Common myeloid progenitor, CD34-positive (primary cell): ENCODE measurements around the gene TEDC1.

Experiments used
- CTCF ChIA-PET: fragments of 350-600 bp; sonication (Branson Sonifier 250); formaldehyde crosslinking; loops from one replicate; lab custom pipeline; 2021; ENCODE audit warnings: antibody characterized with exemption; lab: Charles Lee
- POLR2A ChIA-PET: fragments of 350-600 bp; sonication (Branson Sonifier 250); formaldehyde crosslinking; loops from one replicate; lab custom pipeline; 2021; ENCODE audit warnings: antibody characterized with exemption; lab: Charles Lee
- DNase-seq, 3 donors: peaks; one replicate each; pipeline versions ENCODE4 v3.0.0 to v3.0.0-alpha.2; 2013
- H3K27ac ChIP-seq, 2 experiments: 1 replicate in 1 of 2; 2 replicates in 1 of 2; pipeline ENCODE4 v1.7.0; 2013; ENCODE audit warnings: inconsistent platforms in 2 of 2, low read length in 2 of 2, mild to moderate bottlenecking in 2 of 2, low read depth in 1 of 2, moderate library complexity in 1 of 2; ENCODE audit not compliant: severe bottlenecking in 2 of 2, insufficient read depth in 1 of 2, poor library complexity in 1 of 2
- H3K27me3 ChIP-seq, 5 experiments: replicated peaks in 2 of 5; 1 replicate in 3 of 5; 2 replicates in 2 of 5; pipeline versions ENCODE4 v1.6.1 to v1.7.0; 2013; ENCODE audit warnings: low read length in 4 of 5, mild to moderate bottlenecking in 2 of 5, moderate library complexity in 2 of 5, inconsistent platforms in 1 of 5; ENCODE audit not compliant: insufficient read depth in 5 of 5, control insufficient read depth in 4 of 5
- H3K36me3 ChIP-seq, 4 experiments: 1 replicate in 2 of 4; 2 replicates in 2 of 4; pipeline versions ENCODE4 v1.6.1 to v1.7.0; 2013; ENCODE audit warnings: low read length in 3 of 4, control low read depth in 1 of 4, mild to moderate bottlenecking in 1 of 4; ENCODE audit not compliant: control insufficient read depth in 4 of 4, insufficient read depth in 4 of 4
- H3K4me1 ChIP-seq, 4 experiments: 1 replicate in 3 of 4; 2 replicates in 1 of 4; pipeline versions ENCODE4 v1.6.1 to v1.7.1; 2013; ENCODE audit warnings: low read length in 3 of 4, mild to moderate bottlenecking in 3 of 4, control low read depth in 1 of 4, inconsistent platforms in 1 of 4, moderate library complexity in 1 of 4; ENCODE audit not compliant: control insufficient read depth in 4 of 4, insufficient read depth in 4 of 4; ENCODE audit errors: control extremely low read depth in 1 of 4
- H3K4me3 ChIP-seq, 7 experiments: 1 replicate in 4 of 7; 2 replicates in 3 of 7; pipeline versions ENCODE4 v1.5.1 to v1.7.0; 2013; ENCODE audit warnings: mild to moderate bottlenecking in 7 of 7, low read length in 6 of 7, moderate library complexity in 6 of 7, inconsistent platforms in 2 of 7, low read depth in 2 of 7, control low read depth in 1 of 7; ENCODE audit not compliant: insufficient read depth in 4 of 7, control insufficient read depth in 1 of 7; ENCODE audit errors: extremely low read depth in 1 of 7
- H3K9me3 ChIP-seq, 5 experiments: 1 replicate in 4 of 5; 2 replicates in 1 of 5; pipeline versions ENCODE4 v1.6.1 to v1.7.1; 2013; ENCODE audit warnings: low read length in 4 of 5, mild to moderate bottlenecking in 2 of 5, inconsistent platforms in 1 of 5, low read depth in 1 of 5, moderate library complexity in 1 of 5; ENCODE audit not compliant: control insufficient read depth in 4 of 5, insufficient read depth in 2 of 5; ENCODE audit errors: control extremely low read depth in 1 of 5
- WGBS: methylation state at CpG from one replicate; pipeline ENCODE4 v1.1.5; 2013; ENCODE audit not compliant: insufficient coverage; 5-methylcytosine and 5-hydroxymethylcytosine counted together

TEDC1 gene

GRCh38 chr14:105458571-105458970 lies 32.5 kb upstream of the TEDC1 start:
- ChIA-PET CTCF (interaction anchor here (0.7 kb wide), 1 partner anchor 82 kb away, joined by 3 read pairs; no protein-coding TSS in a partner anchor), POLR2A (no interaction called here)
- WGBS: 90% methylated on average over 11 of the region's 14 CpGs
- no peak overlapping the region for H3K4me3 ChIP-seq
- no peak for DNase-seq
- H3K36me3 ChIP-seq: peaks cover 5 to 75% (median 53%) of the 10 kb centered on the region in 4 experiments
- no peaks in the 10 kb centered on the region for H3K9me3 ChIP-seq
- H3K27me3 ChIP-seq: no peaks in the 10 kb centered on the region
- no peak overlapping the region for H3K27ac ChIP-seq
- H3K4me1 ChIP-seq: no peaks in the 10 kb centered on the region

GRCh38 chr14:105460116-105460515 lies 30.9 kb upstream of the TEDC1 start:
- over 99% methylated on average over 17 of the region's 17 CpGs for WGBS

GRCh38 chr14:105460616-105461015 lies 30.4 kb upstream of the TEDC1 start:
- Histone ChIP-seq H3K27ac (no peak overlapping the region), H3K4me1 (no peaks in the 10 kb centered on the region), H3K9me3 (no peaks in the 10 kb centered on the region), H3K36me3 (peaks cover 5 to 77% (median 56%) of the 10 kb centered on the region in 4 experiments), H3K27me3 (no peaks in the 10 kb centered on the region), H3K4me3 (no peak overlapping the region)
- WGBS: 98% methylated on average over 16 of the region's 17 CpGs
- POLR2A ChIA-PET: no interaction called here
- DNase-seq: no peak
- CTCF ChIA-PET: no interaction called here

More at GRCh38 chr14:105460116-105460515, 30.9 kb upstream of the TEDC1 start:
- ChIA-PET POLR2A (no interaction called here), CTCF (no interaction called here)
- Histone ChIP-seq H3K4me3 (no peak overlapping the region), H3K27me3 (no peaks in the 10 kb centered on the region), H3K4me1 (no peaks in the 10 kb centered on the region), H3K36me3 (peaks cover 5 to 77% (median 58%) of the 10 kb centered on the region in 4 experiments), H3K9me3 (no peaks in the 10 kb centered on the region), H3K27ac (no peak overlapping the region)
- DNase-seq: no peak

- peaks cover 7 to 76% (median 57%) of the 10 kb centered on the region in 4 experiments for H3K36me3 ChIP-seq
Measured at GRCh38 chr14:105461903-105462302, 29.1 kb upstream of the TEDC1 start.

GRCh38 chr14:105464501-105464900 lies 26.5 kb upstream of the TEDC1 start:
- ChIA-PET POLR2A (no interaction called here), CTCF (no interaction called here)
- no peak overlapping the region for H3K27ac ChIP-seq
- H3K36me3 ChIP-seq: peaks cover 7 to 89% (median 63%) of the 10 kb centered on the region in 4 experiments
- DNase-seq: no peak
- H3K9me3 ChIP-seq: no peaks in the 10 kb centered on the region
- 92% methylated on average over 26 of the region's 33 CpGs for WGBS
- no peak overlapping the region for H3K4me3 ChIP-seq
- H3K4me1 ChIP-seq: peaks cover 0 to 3% (median 1%) of the 10 kb centered on the region in 4 experiments
- H3K27me3 ChIP-seq: no peaks in the 10 kb centered on the region

More at GRCh38 chr14:105461903-105462302, 29.1 kb upstream of the TEDC1 start:
- no peaks in the 10 kb centered on the region for H3K27me3 ChIP-seq
- H3K4me3 ChIP-seq: no peak overlapping the region
- no peaks in the 10 kb centered on the region for H3K4me1 ChIP-seq
- H3K27ac ChIP-seq: no peak overlapping the region
- no peaks in the 10 kb centered on the region for H3K9me3 ChIP-seq
- DNase-seq: no peak
- WGBS: 95% methylated on average over 18 of the region's 18 CpGs
- POLR2A ChIA-PET: no interaction called here
- CTCF ChIA-PET: no interaction called here

GRCh38 chr14:105465209-105466031 lies 25.6 kb upstream of the TEDC1 start:
- CTCF ChIA-PET: no interaction called here
- no peak overlapping the region for H3K27ac ChIP-seq
- H3K9me3 ChIP-seq: no peaks in the 10 kb centered on the region
- H3K4me1 ChIP-seq: peaks cover 0 to 7% (median 2%) of the 10 kb centered on the region in 4 experiments
- H3K36me3 ChIP-seq: peaks cover 7 to 92% (median 64%) of the 10 kb centered on the region in 4 experiments
- WGBS: 98% methylated on average over 20 of the region's 20 CpGs
- no peak for DNase-seq
- POLR2A ChIA-PET: no interaction called here
- no peak overlapping the region for H3K4me3 ChIP-seq
- no peaks in the 10 kb centered on the region for H3K27me3 ChIP-seq
